IPS DF 6.9 (cell line): ENCODE data around the gene CARMIL1.

Experiments
- DNase-seq: peaks from one replicate; pipeline ENCODE4 v3.0.0-alpha.2; 2013; ENCODE audit warnings: low read depth, low spot score
- H3K27ac ChIP-seq: one replicate; pipeline ENCODE4 v1.5.1; 2013; ENCODE audit warnings: low read length, control low read depth
- H3K27me3 ChIP-seq: 2 replicates; pipeline ENCODE4 v1.6.1; 2013; ENCODE audit warnings: mild to moderate bottlenecking, low read length; ENCODE audit not compliant: control insufficient read depth, insufficient read depth
- H3K36me3 ChIP-seq: 2 replicates; pipeline ENCODE4 v1.6.1; 2013; ENCODE audit warnings: low read length; ENCODE audit not compliant: control insufficient read depth, insufficient read depth
- H3K4me1 ChIP-seq: 2 replicates; pipeline ENCODE4 v1.6.1; 2013; ENCODE audit warnings: low read length; ENCODE audit not compliant: control insufficient read depth, insufficient read depth
- H3K4me3 ChIP-seq: 2 replicates; pipeline ENCODE4 v1.5.1; 2013; ENCODE audit warnings: mild to moderate bottlenecking, low read length
- H3K9me3 ChIP-seq: 2 replicates; pipeline ENCODE4 v1.6.1; 2013; ENCODE audit warnings: low read length, inconsistent platforms; ENCODE audit not compliant: control insufficient read depth, insufficient read depth
- WGBS: extraction: QIAGEN DNeasy Blood & Tissue Kit; methylation state at CpG from one replicate; pipeline ENCODE4 v1.1.7; 2013; ENCODE audit warnings: mixed read lengths, missing lambda C conversion rate; ENCODE audit not compliant: insufficient read length, insufficient coverage; 5-methylcytosine and 5-hydroxymethylcytosine counted together

Gene CARMIL1

DNA sequence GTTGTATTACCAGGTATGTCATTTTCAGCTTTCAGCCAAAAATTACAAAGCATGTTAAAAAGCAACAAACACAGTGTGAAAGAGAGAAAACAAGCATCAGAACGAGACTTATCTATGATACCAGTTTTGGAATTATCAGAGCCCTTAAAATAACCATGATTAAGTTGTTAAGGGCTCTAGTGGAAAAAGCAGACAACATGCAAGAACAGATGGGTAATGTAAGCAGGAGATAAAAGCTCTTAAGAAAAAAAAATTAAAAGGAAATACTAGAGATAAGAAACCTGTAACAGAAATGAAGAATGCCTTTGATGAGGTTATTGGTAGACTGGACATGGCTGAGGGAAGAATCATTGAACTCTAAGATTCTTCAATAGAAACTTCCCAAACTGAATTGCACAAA, 245.4 kb downstream of the CARMIL1 start:
- Histone ChIP-seq H3K4me1 (no peaks in the 10 kb centered on the region), H3K36me3 (no peaks in the 10 kb centered on the region; the same call in 1 of the 2 replicates), H3K4me3 (no peak overlapping the region), H3K27ac (no peak overlapping the region), H3K27me3 (no peaks in the 10 kb centered on the region), H3K9me3 (no peaks in the 10 kb centered on the region)
- WGBS: no CpG with 5 or more reads among the region's 1 CpG
- DNase-seq: no peak

DNA sequence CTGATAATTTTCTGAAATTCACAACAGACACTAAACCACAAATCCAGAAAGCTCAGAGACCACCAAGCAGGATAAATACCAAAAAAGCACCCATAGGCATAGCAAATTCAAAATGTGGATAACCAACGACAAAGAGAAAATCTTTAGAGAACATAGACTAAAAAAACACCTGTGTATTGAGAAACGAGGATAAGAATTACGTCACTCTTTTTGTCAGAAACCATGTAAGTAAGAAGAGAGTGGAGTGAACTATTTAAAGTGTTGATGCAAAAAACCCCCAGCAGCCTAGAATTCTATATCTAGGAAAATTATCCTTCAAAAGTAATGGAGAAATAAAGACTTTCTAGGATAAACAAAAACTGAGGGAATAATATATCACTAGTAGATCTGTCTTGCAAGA, 245.9 kb downstream of the CARMIL1 start:
- no peak overlapping the region for H3K4me3 ChIP-seq
- no peaks in the 10 kb centered on the region for H3K27me3 ChIP-seq
- WGBS: no CpG with 5 or more reads among the region's 3 CpGs
- no peaks in the 10 kb centered on the region for H3K4me1 ChIP-seq
- H3K27ac ChIP-seq: no peak overlapping the region
- H3K36me3 ChIP-seq: no peaks in the 10 kb centered on the region; the same call in 1 of the 2 replicates
- H3K9me3 ChIP-seq: no peaks in the 10 kb centered on the region
- no peak for DNase-seq

GRCh38 chr6:25534942-25535631, 255.9 kb downstream of the CARMIL1 start:
- Histone ChIP-seq H3K36me3 (no peaks in the 10 kb centered on the region), H3K4me3 (no peak overlapping the region), H3K4me1 (no peaks in the 10 kb centered on the region), H3K27me3 (no peaks in the 10 kb centered on the region), H3K27ac (no peak overlapping the region), H3K9me3 (no peaks in the 10 kb centered on the region)
- DNase-seq: no peak
- no CpG with 5 or more reads among the region's 5 CpGs for WGBS

DNA sequence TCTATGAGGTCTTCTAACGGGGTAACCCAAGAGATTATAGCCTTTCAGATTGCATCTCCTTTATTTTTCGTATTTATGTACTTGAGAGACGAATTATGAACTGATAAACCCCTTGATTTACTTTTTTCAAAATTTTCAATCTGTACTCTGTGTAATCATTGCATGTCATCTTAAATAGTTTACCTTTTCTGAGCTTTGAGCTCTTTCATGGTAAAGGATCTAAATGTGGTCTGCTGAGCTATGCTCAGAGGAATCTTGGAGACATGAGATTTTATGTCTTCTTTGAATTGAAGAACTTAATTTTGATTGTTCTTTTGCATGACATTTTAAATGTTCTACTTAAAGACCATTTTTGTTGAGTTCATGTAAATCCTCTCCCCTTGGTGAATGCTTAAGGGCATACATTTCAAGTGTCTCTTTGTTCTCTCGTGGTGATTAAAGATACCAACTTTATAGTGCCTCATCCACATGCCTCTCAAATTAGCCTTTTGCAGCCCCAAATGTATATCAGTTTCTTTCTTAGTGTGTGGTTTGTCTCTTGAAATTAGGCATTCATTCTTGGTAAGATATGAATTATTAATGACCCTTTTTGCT, 256.6 kb downstream of the CARMIL1 start:
- Histone ChIP-seq H3K4me1 (no peaks in the 10 kb centered on the region), H3K36me3 (no peaks in the 10 kb centered on the region), H3K9me3 (no peaks in the 10 kb centered on the region), H3K27me3 (no peaks in the 10 kb centered on the region), H3K27ac (no peak overlapping the region), H3K4me3 (no peak overlapping the region)
- WGBS: no CpG with 5 or more reads among the region's 4 CpGs
- no peak for DNase-seq

- no peak overlapping the region for H3K27ac ChIP-seq
- H3K4me3 ChIP-seq: no peak overlapping the region
- H3K36me3 ChIP-seq: no peaks in the 10 kb centered on the region
- no CpG with 5 or more reads among the region's 4 CpGs for WGBS
- no peak for DNase-seq
- no peaks in the 10 kb centered on the region for H3K4me1 ChIP-seq
- no peaks in the 10 kb centered on the region for H3K27me3 ChIP-seq
- H3K9me3 ChIP-seq: no peaks in the 10 kb centered on the region
These were observed 257.6 kb downstream of the CARMIL1 start for GRCh38 chr6:25536781-25537180.

DNA sequence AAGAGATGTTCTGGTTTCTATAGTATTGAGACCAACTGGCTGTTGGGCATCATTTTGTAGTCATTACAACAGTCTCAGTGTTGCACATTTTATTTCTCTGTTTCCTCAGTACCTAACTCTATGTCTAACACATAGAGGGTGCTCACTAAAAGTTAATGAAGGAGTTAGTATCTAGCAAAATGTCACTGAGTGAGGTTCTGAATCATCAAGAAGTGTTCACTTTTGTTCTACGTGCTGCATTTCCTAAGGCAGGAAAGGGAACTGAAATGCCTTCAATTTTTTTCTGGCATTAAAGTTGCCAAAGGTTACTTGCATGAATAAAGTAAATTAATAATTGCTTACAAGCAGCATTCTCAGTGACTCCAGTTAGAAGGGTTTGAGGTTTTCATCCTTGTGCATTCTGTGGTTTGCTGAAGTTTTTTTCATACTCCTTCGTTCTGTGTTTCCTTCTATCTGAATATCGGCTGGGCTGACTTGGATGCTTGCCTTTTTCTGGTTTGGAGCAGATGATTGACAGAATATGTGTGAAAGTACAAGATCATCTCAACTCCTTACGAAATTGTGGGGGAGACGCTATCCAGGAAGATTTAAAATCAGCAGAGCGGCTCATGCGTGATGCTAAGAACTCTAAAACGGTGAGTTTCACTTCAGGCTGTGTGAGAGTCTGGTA, 258.3 kb downstream of the CARMIL1 start:
- no CpG with 5 or more reads among the region's 8 CpGs for WGBS
- no peak overlapping the region for H3K27ac ChIP-seq
- H3K36me3 ChIP-seq: no peaks in the 10 kb centered on the region

DNA sequence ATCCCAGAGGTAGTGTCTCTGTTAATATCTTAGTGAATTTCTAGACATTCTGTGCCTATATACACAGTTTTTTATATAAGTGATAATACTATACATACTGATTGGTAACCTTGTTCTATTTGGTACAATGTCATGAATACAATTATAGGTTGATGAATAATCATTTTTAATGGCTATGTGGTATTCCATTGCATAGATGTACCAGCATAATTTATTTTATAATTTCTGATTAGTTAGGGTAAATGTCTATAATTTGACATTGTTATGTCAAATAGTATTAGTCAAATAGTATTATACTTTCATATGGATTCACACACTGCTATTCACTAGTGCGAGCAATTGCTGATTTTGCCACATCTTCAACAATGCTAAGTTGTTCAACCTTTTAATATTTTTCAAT, 262.1 kb downstream of the CARMIL1 start:
- H3K27ac ChIP-seq: no peak overlapping the region
- no peaks in the 10 kb centered on the region for H3K36me3 ChIP-seq
- no peaks in the 10 kb centered on the region for H3K27me3 ChIP-seq
- no peak overlapping the region for H3K4me3 ChIP-seq
- no peaks in the 10 kb centered on the region for H3K4me1 ChIP-seq
- no CpG with 5 or more reads among the region's 1 CpG for WGBS
- no peaks in the 10 kb centered on the region for H3K9me3 ChIP-seq
- DNase-seq: no peak

More for the DNA sequence above, 258.3 kb downstream of the CARMIL1 start:
- no peaks in the 10 kb centered on the region for H3K9me3 ChIP-seq
- H3K27me3 ChIP-seq: no peaks in the 10 kb centered on the region
- DNase-seq: no peak
- no peaks in the 10 kb centered on the region for H3K4me1 ChIP-seq
- no peak overlapping the region for H3K4me3 ChIP-seq

GRCh38 chr6:25542984-25543910, 264.1 kb downstream of the CARMIL1 start:
- no peak overlapping the region for H3K4me3 ChIP-seq
- no peaks in the 10 kb centered on the region for H3K27me3 ChIP-seq
- no peak overlapping the region for H3K27ac ChIP-seq
- H3K4me1 ChIP-seq: no peaks in the 10 kb centered on the region
- H3K36me3 ChIP-seq: no peaks in the 10 kb centered on the region
- H3K9me3 ChIP-seq: no peaks in the 10 kb centered on the region
- 100% methylated on average over 1 of the region's 1 CpG for WGBS
- no peak for DNase-seq

DNA sequence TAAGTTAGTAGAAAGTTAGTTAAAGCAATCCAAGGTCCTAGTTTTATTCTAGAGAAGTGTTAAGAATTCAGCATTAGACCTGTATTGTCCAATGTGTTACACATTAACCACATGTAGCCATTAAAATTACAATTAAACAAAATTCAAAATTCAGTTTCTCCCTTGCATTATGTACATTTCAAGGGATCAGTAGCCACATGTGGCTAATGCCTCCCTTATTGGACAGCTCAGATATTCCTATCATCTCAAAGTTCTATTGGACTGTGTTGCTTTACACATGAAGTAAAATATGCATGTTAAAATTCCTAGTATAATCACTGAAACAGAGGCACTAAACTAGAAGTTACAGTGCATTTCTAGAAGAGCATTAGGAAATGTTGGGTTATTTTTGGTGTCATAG, 265.7 kb downstream of the CARMIL1 start:
- no peak overlapping the region for H3K4me3 ChIP-seq
- no peaks in the 10 kb centered on the region for H3K27me3 ChIP-seq
- H3K36me3 ChIP-seq: no peaks in the 10 kb centered on the region
- no peak for DNase-seq
- no peaks in the 10 kb centered on the region for H3K9me3 ChIP-seq
- no peaks in the 10 kb centered on the region for H3K4me1 ChIP-seq
- no peak overlapping the region for H3K27ac ChIP-seq

- H3K27me3 ChIP-seq: no peaks in the 10 kb centered on the region
- DNase-seq: no peak
- no peak overlapping the region for H3K27ac ChIP-seq
- H3K4me1 ChIP-seq: no peaks in the 10 kb centered on the region
- H3K9me3 ChIP-seq: no peaks in the 10 kb centered on the region
- H3K4me3 ChIP-seq: no peak overlapping the region
- no peaks in the 10 kb centered on the region for H3K36me3 ChIP-seq
- WGBS: no CpG with 5 or more reads among the region's 2 CpGs
These were observed 268.6 kb downstream of the CARMIL1 start for GRCh38 chr6:25547797-25548196.
